Ascending aorta (tissue), 2 donors: ENCODE results near the gene TCP1. TPM values are rescaled to one million over a fixed set of nuclear protein-coding genes. Genes with fewer than 3 reads are reported as not detected.
"Not testable (repeated sequence)": the region's sequence is repeated elsewhere in the genome, so short reads cannot be mapped to it uniquely, and the experiment has no call there.

Experiments used
- DNase-seq, 2 donors: peaks; one replicate each; pipeline ENCODE4 v3.0.0-alpha.2; 2019; ENCODE audit warnings: low spot score in 2 of 2
- H3K27ac ChIP-seq, 2 donors: fragments of 200-600 bp; sonication (generic); one replicate each; pipeline ENCODE4 v1.5.1; 2016 to 2017; ENCODE audit warnings: mild to moderate bottlenecking in 1 of 2
- H3K27me3 ChIP-seq: fragments of 200-600 bp; sonication (generic); one replicate; pipeline ENCODE4 v1.5.1; 2017
- H3K36me3 ChIP-seq, 2 donors: fragments of 200-600 bp; sonication (generic); one replicate each; pipeline ENCODE4 v1.5.1; 2016
- H3K4me1 ChIP-seq, 2 donors: fragments of 200-600 bp; sonication (generic); one replicate each; pipeline ENCODE4 v1.5.1; 2016 to 2017; ENCODE audit warnings: mild to moderate bottlenecking in 1 of 2
- H3K4me3 ChIP-seq, 2 donors: fragments of 200-600 bp; sonication (generic); one replicate each; pipeline ENCODE4 v1.5.1; 2016 to 2017; ENCODE audit warnings: mild to moderate bottlenecking in 1 of 2
- H3K9me3 ChIP-seq, 2 donors: fragments of 200-600 bp; sonication (generic); one replicate each; pipeline ENCODE4 v1.5.1; 2016
- CTCF ChIP-seq, 3 experiments: fragments of 200-600 bp in 2 of 3; fragments of 450-650 bp in 1 of 3; sonication (generic) in 2 of 3; IDR thresholded peaks; one replicate each; pipeline ENCODE4 v1.5.1; 2016 to 2019; ENCODE audit warnings: antibody characterized with exemption in 3 of 3, mild to moderate bottlenecking in 1 of 3, moderate library complexity in 1 of 3
- intact Hi-C: fragments of 100-400 bp; cut with DNase I; formaldehyde crosslinking; loops from one replicate; pipeline ENCODE4 v1.15.1; 2023
- total RNA-seq: library from RNA; depleted of rRNA; stranded (reverse); fragments of >200 nt; gene quantifications from one replicate; pipeline ENCODE4 v1.1.0, GENCODE V29; 2016

TCP1 gene
- total RNA-seq, 1 donor from 2014 or later: 46.7 TPM

GRCh38 chr6:159739341-159739740, 50.1 kb downstream of the TCP1 start:
- TF ChIP-seq CTCF (IDR thresholded peaks at IDR 0.05): no peak
- peaks cover 0 to 13% of the 10 kb centered on the region in 2 donors for H3K4me1 ChIP-seq
- H3K27ac ChIP-seq: no peak overlapping the region
- H3K27me3 ChIP-seq: no peaks in the 10 kb centered on the region
- H3K4me3 ChIP-seq: no peak overlapping the region
- no peak for DNase-seq
- H3K36me3 ChIP-seq: peaks cover 42 to 48% of the 10 kb centered on the region in 2 donors
- intact Hi-C loops: no loop called here
- H3K9me3 ChIP-seq: no peaks in the 10 kb centered on the region

- H3K27me3 ChIP-seq: no peaks in the 10 kb centered on the region
- H3K4me1 ChIP-seq: peaks cover 0 to 17% of the 10 kb centered on the region in 2 donors
- intact Hi-C loops: no loop called here
- H3K27ac ChIP-seq: no peak overlapping the region
- H3K36me3 ChIP-seq: peaks cover 19 to 23% of the 10 kb centered on the region in 2 donors
- TF ChIP-seq CTCF (IDR thresholded peaks at IDR 0.05): no peak
- no peak overlapping the region for H3K4me3 ChIP-seq
- no peaks in the 10 kb centered on the region for H3K9me3 ChIP-seq
- DNase-seq: no peak
Measured at GRCh38 chr6:159736908-159737307, 52.5 kb downstream of the TCP1 start.

GRCh38 chr6:159733395-159733794, 56.0 kb downstream of the TCP1 start:
- intact Hi-C loops, H3K27ac ChIP-seq, H3K4me3 ChIP-seq, DNase-seq, H3K36me3 ChIP-seq, H3K27me3 ChIP-seq, H3K9me3 ChIP-seq: not testable (repeated sequence)
- H3K4me1 ChIP-seq: peaks cover 6 to 33% of the 10 kb centered on the region in 2 donors

GRCh38 chr6:159732550-159732949, 56.9 kb downstream of the TCP1 start:
- H3K9me3 ChIP-seq, H3K27ac ChIP-seq, H3K36me3 ChIP-seq, H3K27me3 ChIP-seq, H3K4me3 ChIP-seq, DNase-seq, intact Hi-C loops: not testable (repeated sequence)
- peaks cover 6 to 33% of the 10 kb centered on the region in 2 donors for H3K4me1 ChIP-seq

- DNase-seq: no peak
- intact Hi-C loops: no loop called here
- Histone ChIP-seq H3K36me3 (no peaks in the 10 kb centered on the region), H3K9me3 (no peaks in the 10 kb centered on the region), H3K27ac (peak overlapping the region; percentile 11 to 98), H3K27me3 (no peaks in the 10 kb centered on the region), H3K4me1 (peaks cover 6 to 31% of the 10 kb centered on the region in 2 donors), H3K4me3 (peak overlapping the region; percentile 95 to 100)
- TF ChIP-seq CTCF (IDR thresholded peaks at IDR 0.05): no peak
Measured at GRCh38 chr6:159730332-159730676, 59.1 kb downstream of the TCP1 start.

GRCh38 chr6:159729598-159730331, 59.6 kb downstream of the TCP1 start:
- peak overlapping the region; percentile 11 to 98 for H3K27ac ChIP-seq
- H3K4me3 ChIP-seq: peak overlapping the region; percentile 95 to 100
- H3K27me3 ChIP-seq: no peaks in the 10 kb centered on the region

More at GRCh38 chr6:159729598-159730331, 59.6 kb downstream of the TCP1 start:
- intact Hi-C loops: loop anchor here (10.0 kb wide), 1 partner anchor 1085 kb away; the partner anchor contains the start of gene DYNLT1
- TF ChIP-seq CTCF (IDR thresholded peaks at IDR 0.05): no peak
- H3K9me3 ChIP-seq: no peaks in the 10 kb centered on the region
- H3K36me3 ChIP-seq: no peaks in the 10 kb centered on the region
- peaks cover 6 to 31% of the 10 kb centered on the region in 2 donors for H3K4me1 ChIP-seq
- no peak for DNase-seq
